Measurements from ENCODE around the gene CASK.

The CASK gene

DNA sequence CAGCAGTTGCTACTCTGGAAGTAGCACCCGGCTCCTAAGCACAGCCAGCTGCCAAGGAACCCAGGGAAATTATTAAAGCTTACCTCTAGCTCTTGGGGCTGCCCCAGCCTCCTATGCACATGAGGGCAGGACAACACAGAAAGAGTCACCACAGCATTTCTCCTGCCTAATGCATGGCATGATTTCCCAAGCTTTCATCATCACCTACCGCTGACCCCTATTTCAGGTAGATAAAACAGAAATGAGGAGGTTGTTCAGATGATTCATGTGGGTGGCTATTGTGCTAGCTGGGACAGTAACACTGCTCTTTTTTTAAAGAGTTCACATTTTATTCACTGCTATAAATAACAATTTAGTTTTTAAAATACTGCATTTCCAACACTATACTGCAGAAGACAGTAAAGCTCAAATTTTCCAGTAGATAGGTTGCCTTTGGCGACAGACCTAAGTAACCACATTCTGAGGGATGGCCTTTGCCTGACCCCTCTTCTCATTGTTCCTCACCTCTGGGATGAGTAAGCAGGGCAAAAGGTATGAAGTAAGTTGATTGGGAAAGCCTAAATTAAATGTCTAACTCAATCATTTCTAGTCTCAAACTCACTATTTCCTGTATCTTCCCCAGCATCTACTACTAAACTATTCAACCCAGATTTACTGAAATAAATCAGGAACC is 16.7 kb downstream of the CASK start:
- DNase-seq = no peak

GRCh38 chrX:41903544-41903943 is 19.8 kb downstream of the CASK start:
- no peak for DNase-seq

DNA sequence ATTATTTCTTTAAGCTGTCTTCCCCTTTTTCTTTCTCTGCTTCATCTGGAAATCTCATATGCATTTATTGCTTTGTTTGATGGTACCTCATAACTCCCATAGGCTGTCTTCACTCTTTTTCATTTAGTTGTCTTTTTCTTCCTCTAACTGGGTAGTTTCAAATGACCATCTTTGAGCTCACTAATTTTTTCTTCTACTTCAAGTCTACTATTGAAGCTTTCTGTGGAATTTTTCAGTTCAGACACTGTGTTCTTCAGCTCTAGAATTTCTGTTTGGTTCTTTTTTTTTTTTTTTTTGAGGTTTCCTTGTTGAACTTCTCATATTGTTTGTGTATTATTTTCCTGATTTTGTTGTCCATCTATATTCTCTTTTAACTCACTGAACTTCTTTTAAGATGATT is 23.0 kb downstream of the CASK start:
- DNase-seq = no peak

DNA sequence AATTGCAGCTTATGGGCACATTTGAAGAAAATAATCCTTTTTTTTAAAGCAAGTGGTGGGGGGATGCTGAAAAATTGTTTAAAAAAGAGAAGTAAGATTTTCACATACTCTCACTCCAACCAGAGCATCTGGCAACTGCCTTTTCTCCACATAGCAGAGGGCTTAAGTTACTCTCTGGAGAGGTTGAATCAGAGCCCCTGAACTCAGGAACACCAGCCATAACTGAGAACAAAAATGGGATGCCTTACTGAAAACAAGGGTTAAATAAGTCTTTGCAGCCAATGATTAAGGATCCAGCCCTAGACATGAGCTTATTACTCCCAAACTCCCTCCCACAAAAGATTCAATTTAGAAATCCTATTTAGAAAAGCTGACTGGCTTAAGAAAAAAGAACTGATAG is 27.5 kb downstream of the CASK start:
- DNase-seq = no peak

DNA sequence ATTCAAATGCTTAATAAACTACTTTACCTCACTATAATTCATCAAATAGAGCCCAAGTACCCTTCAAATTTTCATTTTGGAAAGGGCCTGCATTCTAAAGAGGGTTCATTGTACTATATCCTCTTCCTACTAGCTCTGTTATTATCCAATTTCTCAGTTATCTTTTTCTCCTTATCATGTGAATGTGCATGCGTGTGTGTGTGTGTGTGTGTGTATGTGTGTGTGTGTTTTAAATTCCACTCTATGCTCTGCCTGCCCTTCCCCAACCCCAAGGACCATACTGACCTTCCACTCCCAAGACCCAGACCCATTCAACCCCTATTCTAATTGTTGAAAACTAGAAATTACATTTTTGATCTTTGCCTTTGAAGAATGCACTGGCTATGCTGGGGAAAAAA is 33.3 kb downstream of the CASK start:
- no peak for DNase-seq

DNA sequence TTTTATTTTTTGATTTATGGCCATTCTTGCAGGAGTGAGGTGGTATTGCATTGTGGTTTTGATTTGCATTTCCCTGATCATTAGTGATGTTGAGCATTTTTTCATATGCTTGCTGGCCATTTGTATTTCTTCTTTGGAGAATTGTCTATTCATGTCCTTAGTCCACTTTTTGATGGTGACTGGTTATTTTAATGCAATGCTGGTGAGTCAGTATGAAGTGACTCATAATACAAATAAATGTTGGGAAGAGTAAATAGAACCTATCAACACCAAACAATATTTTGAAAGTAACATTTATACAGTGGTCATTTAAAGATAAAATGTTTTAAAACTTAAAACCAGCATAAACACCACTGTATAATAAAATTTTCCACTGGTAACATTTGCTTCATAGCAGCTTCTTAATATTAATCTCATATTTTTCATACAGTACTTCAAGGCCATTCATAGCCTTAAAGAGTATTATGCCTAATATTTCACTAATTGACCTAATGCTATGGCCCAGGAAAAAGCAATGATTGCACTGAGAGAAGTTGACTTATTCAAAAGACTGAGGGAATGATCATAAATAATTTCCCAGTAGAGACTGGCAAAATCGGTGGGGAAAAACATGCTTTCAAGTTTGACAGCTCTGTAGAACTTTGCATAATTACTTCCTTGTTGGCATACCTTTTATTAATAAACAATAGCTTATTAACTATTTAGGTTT is 33.9 kb downstream of the CASK start:
- no peak for DNase-seq

GRCh38 chrX:41887691-41888090 is 35.7 kb downstream of the CASK start:
- DNase-seq = no peak

- no peak for DNase-seq
Measured at GRCh38 chrX:41885724-41886123, 37.6 kb downstream of the CASK start.

- no peak for DNase-seq
Measured at GRCh38 chrX:41881166-41881565, 42.2 kb downstream of the CASK start.

DNA sequence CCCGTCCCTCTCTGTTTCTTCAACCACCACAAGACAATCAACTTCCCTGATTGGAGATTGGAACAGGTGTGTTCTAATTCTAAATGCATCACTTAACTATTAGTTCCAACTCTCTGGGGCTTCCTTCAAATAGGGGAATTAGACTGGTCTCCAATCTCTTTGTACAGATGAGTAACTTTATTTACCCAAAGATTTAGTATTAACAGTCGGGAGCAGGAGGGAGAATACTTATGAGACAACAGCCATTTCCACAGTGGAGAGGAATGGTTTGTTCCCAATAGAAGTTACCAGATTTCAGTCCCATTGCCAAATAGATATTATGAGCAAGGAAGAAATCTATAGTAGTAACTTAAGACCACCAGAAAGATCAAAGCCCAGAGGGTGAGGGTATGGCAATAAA is 46.2 kb downstream of the CASK start:
- no peak for DNase-seq

- no peak for DNase-seq
Measured at GRCh38 chrX:41875142-41875541, 48.2 kb downstream of the CASK start.

DNA sequence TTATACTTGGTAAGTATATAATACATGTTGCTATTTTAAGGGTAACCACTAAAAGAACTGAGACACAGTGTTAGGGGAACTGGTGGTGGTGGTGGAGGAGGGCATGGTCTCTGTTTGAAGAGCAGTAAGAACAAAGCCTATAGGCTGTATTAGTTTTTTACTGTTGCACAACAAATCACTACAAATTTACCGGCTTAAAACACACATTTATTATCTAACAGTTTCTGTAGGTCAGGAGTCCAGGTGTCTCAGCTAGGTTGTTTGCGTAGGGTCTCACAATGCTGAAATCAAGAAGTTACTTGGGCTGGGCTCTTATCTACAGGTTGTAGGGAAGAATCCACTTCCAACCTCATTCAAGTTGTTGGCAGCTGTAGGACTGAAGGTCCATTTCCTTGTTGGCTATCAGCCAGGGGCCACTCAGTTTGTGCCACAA is 52.6 kb downstream of the CASK start:
- DNase-seq = no peak

DNA sequence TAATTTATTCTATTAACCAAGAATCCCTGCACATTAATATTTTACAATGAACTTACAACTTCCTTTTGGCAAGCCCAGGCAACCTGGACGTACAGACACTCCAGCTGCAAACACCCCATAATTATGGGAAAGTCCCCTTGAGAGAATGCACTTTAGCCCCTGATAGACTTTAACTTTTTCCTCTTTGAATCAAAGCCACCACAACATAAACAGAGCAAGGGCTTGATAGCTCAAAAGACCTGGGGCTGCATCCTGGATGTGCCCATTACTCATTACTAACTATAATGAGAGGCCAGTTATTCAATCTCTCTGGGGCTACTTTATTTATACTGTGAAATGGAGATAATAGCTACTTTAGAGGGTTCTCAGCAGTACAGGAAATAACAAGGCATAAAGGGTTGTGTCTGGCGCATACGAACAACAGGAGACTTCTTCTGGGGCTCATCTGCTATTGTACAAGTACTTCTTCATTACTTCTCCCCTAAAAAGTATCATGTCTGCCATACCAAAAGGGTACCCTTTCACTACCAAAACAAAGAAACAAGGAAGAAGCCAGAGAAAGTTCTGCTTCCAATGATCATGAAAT is 54.9 kb downstream of the CASK start:
- no peak for DNase-seq

DNA sequence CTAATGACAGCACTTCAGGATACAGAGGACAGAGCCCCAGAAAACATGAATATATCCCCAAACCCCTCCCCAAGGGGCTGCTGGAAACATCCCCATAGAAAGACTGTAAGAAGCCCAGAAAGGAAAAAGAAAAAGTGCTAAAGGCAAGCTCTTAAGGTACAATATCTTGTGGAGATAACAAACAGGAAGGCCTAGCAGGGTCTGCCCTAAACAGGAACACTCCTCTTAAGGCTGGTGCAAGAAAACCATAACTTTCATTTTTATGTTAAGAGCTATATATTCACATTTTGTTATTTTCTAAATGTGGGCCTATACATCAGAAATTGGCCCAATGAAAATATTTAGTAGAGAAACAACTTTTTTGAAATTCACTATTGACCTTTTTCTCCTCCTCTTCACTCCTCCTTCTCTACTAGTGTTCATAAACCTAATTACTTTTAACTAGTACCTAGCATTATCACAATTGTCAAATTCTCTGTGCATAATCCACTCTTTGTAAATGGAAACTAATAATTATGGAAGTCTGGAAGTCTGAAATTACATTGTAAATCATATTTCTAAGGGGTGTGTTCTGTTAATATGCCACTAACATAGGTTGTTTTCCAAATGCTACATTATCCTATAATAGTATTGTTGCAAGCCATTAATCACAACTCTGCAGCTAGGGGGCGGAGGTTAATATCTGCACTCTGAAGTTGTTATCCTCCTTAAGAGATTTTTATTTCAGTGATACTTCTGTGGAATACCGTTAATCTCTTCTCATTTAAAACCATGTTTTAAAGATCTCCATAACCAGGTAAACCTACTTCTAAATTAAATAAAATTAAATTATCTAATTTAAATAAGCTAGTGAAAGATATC is 59.8 kb downstream of the CASK start:
- DNase-seq = no peak

GRCh38 chrX:41862562-41863184 is 60.7 kb downstream of the CASK start:
- no peak for DNase-seq

DNA sequence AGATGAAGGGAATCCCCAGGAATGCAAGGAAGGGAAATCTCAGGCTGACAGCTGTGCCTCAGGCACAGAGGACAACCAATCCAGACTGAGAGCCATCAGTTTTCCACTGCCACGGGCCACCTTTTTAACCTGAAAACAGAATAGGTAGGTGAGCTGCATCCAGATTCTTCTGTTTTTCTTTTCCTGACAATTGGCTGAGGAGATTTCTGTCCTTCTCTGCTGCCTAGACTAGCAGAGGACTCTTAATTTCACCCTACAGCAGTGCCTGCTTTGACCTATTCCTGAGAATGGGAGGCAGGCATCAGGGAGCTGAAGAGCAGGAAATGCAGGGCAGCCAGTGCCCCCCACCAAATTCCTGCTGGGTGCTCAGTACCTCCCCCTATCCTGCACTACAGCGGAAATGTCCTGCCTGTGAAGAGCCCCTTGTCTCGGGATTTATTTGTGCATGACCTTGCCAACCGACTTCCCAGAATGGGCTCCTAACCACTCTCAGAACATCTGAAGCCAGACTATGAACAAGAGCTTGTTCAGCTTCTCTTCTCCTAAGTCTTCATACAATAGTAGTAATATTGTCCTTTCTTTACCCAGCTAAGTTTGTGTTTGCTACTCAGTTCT is 65.1 kb downstream of the CASK start:
- no peak for DNase-seq

GRCh38 chrX:41857670-41858069 is 65.7 kb downstream of the CASK start:
- DNase-seq = no peak

DNA sequence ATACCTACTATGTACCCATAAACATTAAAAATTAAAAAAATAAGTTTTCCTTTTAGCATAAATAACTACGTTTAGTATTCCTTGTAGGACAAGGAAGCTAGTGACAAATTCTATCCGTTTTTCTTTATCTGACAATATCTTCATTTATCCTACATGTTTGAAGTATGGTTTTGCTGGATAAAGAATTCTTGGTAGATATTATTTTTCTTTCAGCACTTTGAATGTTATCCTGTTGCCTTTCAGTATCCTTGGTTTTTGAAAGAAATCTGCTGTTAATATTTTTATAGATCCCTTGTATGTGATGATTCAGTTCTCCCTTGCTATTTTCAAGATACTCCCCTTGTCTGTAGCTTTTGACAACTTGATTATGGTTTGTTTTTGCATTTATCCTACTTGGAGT is 76.6 kb downstream of the CASK start:
- no peak for DNase-seq

DNA sequence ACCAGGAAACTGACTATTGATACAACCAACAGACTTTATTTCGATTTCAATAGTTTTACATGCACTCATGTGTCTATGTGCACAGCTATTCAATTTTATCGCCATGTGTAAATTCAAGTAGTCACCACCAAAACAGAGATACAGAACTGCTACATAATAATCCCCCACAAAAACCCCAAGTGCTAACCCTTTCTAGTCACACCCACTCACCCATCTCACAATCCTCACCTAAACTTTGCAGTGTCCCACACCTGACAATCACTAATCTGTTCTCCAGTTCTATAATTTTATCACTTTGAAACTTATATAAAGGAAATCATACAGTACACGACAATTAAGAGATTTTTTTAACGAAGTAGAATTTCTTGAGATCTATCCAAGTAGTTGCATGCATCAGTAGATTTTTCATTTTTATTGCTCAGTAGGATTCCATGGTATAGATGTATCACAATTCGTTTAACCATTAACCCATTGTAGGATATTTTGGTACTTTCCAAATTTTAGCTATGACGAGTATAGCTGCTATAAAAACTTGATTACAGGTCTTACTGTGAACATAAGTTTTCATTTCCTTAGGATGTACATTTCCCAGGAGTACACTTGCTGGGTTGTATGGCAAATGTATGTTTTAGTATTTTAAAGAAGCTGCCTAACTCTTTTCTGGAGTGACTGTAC is 85.9 kb downstream of the CASK start:
- no peak for DNase-seq

- no peak for DNase-seq
Measured at GRCh38 chrX:41828826-41829225, 94.5 kb downstream of the CASK start.

DNA sequence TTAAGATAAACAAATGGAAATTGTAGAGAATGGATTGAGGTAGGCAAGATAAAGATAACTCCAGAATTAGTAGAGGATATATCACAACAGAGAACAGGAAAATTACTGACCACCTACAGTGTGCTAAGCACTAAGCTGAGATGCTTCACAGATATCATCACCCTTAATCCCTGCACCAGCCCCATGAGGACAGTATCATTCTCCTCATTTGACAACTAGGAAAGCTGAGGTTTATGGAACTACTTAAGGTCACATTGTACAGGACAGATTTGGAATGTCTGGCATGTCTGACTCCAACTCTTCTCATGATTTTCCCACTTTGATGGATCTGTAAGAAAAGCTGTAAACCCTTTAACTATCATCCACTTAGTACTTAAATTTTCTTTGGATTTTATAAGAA is 95.5 kb downstream of the CASK start:
- no peak for DNase-seq

DNA sequence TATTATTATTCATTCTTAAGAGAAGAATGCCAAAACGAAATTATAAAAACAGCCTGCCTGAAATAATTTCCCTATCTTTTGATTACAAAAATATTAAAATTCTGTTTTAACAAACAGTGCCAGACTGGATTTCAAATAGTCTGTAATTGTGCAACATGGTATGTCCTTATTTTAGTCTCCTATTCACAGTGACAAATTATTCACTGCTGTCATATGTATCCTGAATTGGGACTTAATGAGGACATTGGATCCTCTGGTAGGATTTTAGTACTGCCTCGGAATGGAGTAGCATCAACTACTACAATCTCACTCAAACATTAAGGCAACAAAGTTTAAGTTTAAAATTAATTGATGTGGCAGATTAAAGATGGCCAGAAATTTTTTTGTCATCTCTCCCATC is 97.6 kb downstream of the CASK start:
- DNase-seq = no peak
